HEK293 (cell line): ENCODE data around the gene FBXO5.

Experiments used
- GLIS2 ChIP-seq: fragments of 450-650 bp; formaldehyde crosslinking; IDR thresholded peaks from 2 replicates; pipeline ENCODE4 v1.5.1; 2016; ENCODE audit warnings: missing biosample characterization, missing genetic modification characterization
- KLF10 ChIP-seq: fragments of 450-650 bp; IDR thresholded peaks from 2 replicates; pipeline ENCODE4 v1.5.1; 2018; ENCODE audit warnings: missing biosample characterization, mild to moderate bottlenecking, missing genetic modification characterization
- YY1 ChIP-seq: fragments of 450-650 bp; formaldehyde crosslinking; IDR thresholded peaks from 2 replicates; pipeline ENCODE4 v1.5.1; 2018; ENCODE audit warnings: missing biosample characterization, missing genetic modification characterization
- ZEB2 ChIP-seq: fragments of 450-650 bp; formaldehyde crosslinking; IDR thresholded peaks from 2 replicates; pipeline ENCODE4 v1.5.1; 2016; ENCODE audit warnings: missing biosample characterization, missing genetic modification characterization
- ZNF133 ChIP-seq: fragments of 450-650 bp; formaldehyde crosslinking; IDR thresholded peaks from 2 replicates; pipeline ENCODE4 v1.5.1; 2016; ENCODE audit warnings: missing biosample characterization, missing genetic modification characterization
- ZNF350 ChIP-seq: fragments of 450-650 bp; formaldehyde crosslinking; IDR thresholded peaks from 2 replicates; pipeline ENCODE4 v1.5.0; 2017; ENCODE audit warnings: missing biosample characterization, mild to moderate bottlenecking, missing genetic modification characterization
- ZNF366 ChIP-seq: fragments of 450-650 bp; formaldehyde crosslinking; conservative IDR thresholded peaks from 2 replicates; pipeline ENCODE4 v1.5.1; 2016; ENCODE audit warnings: missing biosample characterization, missing genetic modification characterization
- ZNF629 ChIP-seq: fragments of 450-650 bp; formaldehyde crosslinking; IDR thresholded peaks from 2 replicates; pipeline ENCODE4 v1.5.1; 2017; ENCODE audit warnings: missing biosample characterization, missing genetic modification characterization
- ZNF654 ChIP-seq: fragments of 450-650 bp; formaldehyde crosslinking; IDR thresholded peaks from 2 replicates; pipeline ENCODE4 v1.5.1; 2016; ENCODE audit warnings: low read depth, missing biosample characterization, missing genetic modification characterization
- ZNF660 ChIP-seq: fragments of 450-650 bp; IDR thresholded peaks from 2 replicates; pipeline ENCODE4 v1.5.1; 2018; ENCODE audit warnings: missing biosample characterization, mild to moderate bottlenecking, missing genetic modification characterization
- ZSCAN16 ChIP-seq: fragments of 450-650 bp; formaldehyde crosslinking; IDR thresholded peaks from 2 replicates; pipeline ENCODE4 v1.5.1; 2016; ENCODE audit warnings: missing biosample characterization, missing genetic modification characterization
- ZSCAN30 ChIP-seq: fragments of 450-650 bp; IDR thresholded peaks from 2 replicates; pipeline ENCODE4 v1.5.1; 2018; ENCODE audit warnings: missing biosample characterization, mild to moderate bottlenecking, missing genetic modification characterization, moderate library complexity
- ZXDB ChIP-seq: fragments of 450-650 bp; formaldehyde crosslinking; IDR thresholded peaks from 2 replicates; pipeline ENCODE4 v1.5.1; 2016; ENCODE audit warnings: missing biosample characterization, missing genetic modification characterization
- TF ChIP-seq, protein P1 (sequence below): fragments of 450-650 bp; formaldehyde crosslinking; IDR thresholded peaks from 2 replicates; pipeline ENCODE4 v1.5.1; 2016; ENCODE audit warnings: missing biosample characterization, missing genetic modification characterization
- TF ChIP-seq, protein P2 (sequence below): fragments of 450-650 bp; formaldehyde crosslinking; IDR thresholded peaks from 2 replicates; pipeline ENCODE4 v1.5.1; 2016; ENCODE audit warnings: missing biosample characterization, missing genetic modification characterization
- TF ChIP-seq, protein P3 (sequence below): fragments of 450-650 bp; formaldehyde crosslinking; conservative IDR thresholded peaks from 2 replicates; pipeline ENCODE4 v1.5.1; 2016; ENCODE audit warnings: low read depth, missing biosample characterization, missing genetic modification characterization
- TF ChIP-seq, protein P4 (sequence below): fragments of 450-650 bp; formaldehyde crosslinking; IDR thresholded peaks from 2 replicates; pipeline ENCODE4 v1.5.1; 2016; ENCODE audit warnings: missing biosample characterization, missing genetic modification characterization
- TF ChIP-seq, protein P5 (sequence below): fragments of 450-650 bp; formaldehyde crosslinking; IDR thresholded peaks from 2 replicates; pipeline ENCODE4 v1.5.1; 2016; ENCODE audit warnings: missing biosample characterization, missing genetic modification characterization, low read depth
- TF ChIP-seq, protein P6 (sequence below): fragments of 450-650 bp; formaldehyde crosslinking; IDR thresholded peaks from 2 replicates; pipeline ENCODE4 v1.5.1; 2016; ENCODE audit warnings: missing biosample characterization, missing genetic modification characterization
- TF ChIP-seq, protein P7 (sequence below): fragments of 450-650 bp; formaldehyde crosslinking; IDR thresholded peaks from 2 replicates; pipeline ENCODE4 v1.5.1; 2017; ENCODE audit warnings: missing biosample characterization, mild to moderate bottlenecking, missing genetic modification characterization, moderate library complexity

FBXO5 gene

DNA sequence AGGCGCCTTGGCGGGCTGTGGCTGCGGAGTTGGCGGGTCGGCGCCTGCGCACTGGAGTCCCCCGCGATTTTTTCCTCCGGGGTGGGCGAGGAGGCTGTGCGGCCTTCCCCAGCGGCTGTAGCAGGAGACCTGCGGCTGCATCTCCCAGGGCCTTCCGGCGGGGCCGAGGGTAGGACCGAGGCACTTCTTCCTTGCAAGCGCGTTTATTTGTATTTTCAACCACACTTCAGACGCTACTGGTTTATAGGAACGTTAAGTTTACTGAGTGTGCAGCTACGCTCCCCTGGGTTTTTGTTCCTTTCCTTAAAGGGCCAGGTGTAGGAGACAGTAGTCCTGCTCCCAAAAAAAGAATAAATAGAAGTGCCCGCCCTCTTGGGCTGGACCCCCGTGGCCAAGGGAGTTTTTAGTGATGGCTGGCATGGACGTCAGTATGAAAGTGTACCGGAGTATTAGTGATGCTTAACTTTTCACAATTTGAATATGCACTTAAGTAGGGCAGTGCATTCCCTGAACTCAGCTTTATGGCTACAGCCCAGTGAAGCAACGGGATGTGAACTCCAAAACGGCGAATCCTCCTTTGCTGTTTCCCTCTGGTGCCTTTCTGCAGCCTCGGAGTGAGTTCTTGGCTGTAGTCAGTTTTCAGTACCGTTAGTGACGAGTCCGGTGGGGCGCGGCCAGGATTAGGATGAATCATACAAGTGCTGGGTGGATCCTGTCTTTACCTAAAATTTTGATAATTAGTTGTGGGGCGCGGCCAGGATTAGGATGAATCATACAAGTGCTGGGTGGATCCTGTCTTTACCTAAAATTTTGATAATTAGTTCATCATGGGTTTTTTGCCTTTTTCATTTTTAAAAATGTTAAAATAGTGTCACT is 1.0 kb upstream of the FBXO5 start (continued):
- TF ChIP-seq YY1 (tag by site-specific recombination) (peak; percentile 56; the same call in 1 of the 2 replicates), GLIS2 (tag by site-specific recombination) (peak; percentile 3; the same call in 1 of the 2 replicates), ZNF366 (tag by site-specific recombination) (peak; percentile 82; the same call in 1 of the 2 replicates), ZNF654 (tag by site-specific recombination) (peak; percentile 11; the same call in 1 of the 2 replicates), ZNF660 (tag by site-specific recombination) (peak; percentile 16; the same call in 1 of the 2 replicates), ZXDB (peak; percentile 11; the same call in 1 of the 2 replicates), ZNF629 (0 out of 2 replicates have a peak, but pooled peaks have one; percentile 25), ZNF133 (no peak), ZNF350 (tag by site-specific recombination) (peak; percentile 81; the same call in 1 of the 2 replicates), ZSCAN30 (tag by site-specific recombination) (peak; percentile 10; the same call in 1 of the 2 replicates), KLF10 (tag by site-specific recombination) (peak; percentile 61; the same call in 1 of the 2 replicates), ZSCAN16 (tag by site-specific recombination) (no peak), ZEB2 (tag by site-specific recombination) (no peak)
- TF ChIP-seq, protein P1, sequence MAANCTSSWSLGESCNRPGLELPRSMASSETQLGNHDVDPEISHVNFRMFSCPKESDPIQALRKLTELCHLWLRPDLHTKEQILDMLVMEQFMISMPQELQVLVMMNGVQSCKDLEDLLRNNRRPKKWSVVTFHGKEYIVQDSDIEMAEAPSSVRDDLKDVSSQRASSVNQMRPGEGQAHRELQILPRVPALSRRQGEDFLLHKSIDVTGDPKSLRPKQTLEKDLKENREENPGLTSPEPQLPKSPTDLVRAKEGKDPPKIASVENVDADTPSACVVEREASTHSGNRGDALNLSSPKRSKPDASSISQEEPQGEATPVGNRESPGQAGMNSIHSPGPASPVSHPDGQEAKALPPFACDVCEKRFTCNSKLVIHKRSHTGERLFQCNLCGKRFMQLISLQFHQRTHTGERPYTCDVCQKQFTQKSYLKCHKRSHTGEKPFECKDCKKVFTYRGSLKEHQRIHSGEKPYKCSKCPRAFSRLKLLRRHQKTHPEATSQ (tag by site-specific recombination), result no peak
- TF ChIP-seq, protein P2, sequence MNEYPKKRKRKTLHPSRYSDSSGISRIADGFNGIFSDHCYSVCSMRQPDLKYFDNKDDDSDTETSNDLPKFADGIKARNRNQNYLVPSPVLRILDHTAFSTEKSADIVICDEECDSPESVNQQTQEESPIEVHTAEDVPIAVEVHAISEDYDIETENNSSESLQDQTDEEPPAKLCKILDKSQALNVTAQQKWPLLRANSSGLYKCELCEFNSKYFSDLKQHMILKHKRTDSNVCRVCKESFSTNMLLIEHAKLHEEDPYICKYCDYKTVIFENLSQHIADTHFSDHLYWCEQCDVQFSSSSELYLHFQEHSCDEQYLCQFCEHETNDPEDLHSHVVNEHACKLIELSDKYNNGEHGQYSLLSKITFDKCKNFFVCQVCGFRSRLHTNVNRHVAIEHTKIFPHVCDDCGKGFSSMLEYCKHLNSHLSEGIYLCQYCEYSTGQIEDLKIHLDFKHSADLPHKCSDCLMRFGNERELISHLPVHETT (tag by site-specific recombination), result 0 out of 2 replicates have a peak, but pooled peaks have one; percentile 38
- TF ChIP-seq, protein P3, sequence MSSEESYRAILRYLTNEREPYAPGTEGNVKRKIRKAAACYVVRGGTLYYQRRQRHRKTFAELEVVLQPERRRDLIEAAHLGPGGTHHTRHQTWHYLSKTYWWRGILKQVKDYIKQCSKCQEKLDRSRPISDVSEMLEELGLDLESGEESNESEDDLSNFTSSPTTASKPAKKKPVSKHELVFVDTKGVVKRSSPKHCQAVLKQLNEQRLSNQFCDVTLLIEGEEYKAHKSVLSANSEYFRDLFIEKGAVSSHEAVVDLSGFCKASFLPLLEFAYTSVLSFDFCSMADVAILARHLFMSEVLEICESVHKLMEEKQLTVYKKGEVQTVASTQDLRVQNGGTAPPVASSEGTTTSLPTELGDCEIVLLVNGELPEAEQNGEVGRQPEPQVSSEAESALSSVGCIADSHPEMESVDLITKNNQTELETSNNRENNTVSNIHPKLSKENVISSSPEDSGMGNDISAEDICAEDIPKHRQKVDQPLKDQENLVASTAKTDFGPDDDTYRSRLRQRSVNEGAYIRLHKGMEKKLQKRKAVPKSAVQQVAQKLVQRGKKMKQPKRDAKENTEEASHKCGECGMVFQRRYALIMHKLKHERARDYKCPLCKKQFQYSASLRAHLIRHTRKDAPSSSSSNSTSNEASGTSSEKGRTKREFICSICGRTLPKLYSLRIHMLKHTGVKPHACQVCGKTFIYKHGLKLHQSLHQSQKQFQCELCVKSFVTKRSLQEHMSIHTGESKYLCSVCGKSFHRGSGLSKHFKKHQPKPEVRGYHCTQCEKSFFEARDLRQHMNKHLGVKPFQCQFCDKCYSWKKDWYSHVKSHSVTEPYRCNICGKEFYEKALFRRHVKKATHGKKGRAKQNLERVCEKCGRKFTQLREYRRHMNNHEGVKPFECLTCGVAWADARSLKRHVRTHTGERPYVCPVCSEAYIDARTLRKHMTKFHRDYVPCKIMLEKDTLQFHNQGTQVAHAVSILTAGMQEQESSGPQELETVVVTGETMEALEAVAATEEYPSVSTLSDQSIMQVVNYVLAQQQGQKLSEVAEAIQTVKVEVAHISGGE, result peak; percentile 41
- TF ChIP-seq, protein P4, sequence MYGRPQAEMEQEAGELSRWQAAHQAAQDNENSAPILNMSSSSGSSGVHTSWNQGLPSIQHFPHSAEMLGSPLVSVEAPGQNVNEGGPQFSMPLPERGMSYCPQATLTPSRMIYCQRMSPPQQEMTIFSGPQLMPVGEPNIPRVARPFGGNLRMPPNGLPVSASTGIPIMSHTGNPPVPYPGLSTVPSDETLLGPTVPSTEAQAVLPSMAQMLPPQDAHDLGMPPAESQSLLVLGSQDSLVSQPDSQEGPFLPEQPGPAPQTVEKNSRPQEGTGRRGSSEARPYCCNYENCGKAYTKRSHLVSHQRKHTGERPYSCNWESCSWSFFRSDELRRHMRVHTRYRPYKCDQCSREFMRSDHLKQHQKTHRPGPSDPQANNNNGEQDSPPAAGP (tag by site-specific recombination), result peak; percentile 38; the same call in 1 of the 2 replicates
- TF ChIP-seq, protein P5, sequence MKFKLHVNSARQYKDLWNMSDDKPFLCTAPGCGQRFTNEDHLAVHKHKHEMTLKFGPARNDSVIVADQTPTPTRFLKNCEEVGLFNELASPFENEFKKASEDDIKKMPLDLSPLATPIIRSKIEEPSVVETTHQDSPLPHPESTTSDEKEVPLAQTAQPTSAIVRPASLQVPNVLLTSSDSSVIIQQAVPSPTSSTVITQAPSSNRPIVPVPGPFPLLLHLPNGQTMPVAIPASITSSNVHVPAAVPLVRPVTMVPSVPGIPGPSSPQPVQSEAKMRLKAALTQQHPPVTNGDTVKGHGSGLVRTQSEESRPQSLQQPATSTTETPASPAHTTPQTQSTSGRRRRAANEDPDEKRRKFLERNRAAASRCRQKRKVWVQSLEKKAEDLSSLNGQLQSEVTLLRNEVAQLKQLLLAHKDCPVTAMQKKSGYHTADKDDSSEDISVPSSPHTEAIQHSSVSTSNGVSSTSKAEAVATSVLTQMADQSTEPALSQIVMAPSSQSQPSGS (tag by site-specific recombination), result 0 out of 2 replicates have a peak, but pooled peaks have one; percentile 25
- TF ChIP-seq, protein P6, sequence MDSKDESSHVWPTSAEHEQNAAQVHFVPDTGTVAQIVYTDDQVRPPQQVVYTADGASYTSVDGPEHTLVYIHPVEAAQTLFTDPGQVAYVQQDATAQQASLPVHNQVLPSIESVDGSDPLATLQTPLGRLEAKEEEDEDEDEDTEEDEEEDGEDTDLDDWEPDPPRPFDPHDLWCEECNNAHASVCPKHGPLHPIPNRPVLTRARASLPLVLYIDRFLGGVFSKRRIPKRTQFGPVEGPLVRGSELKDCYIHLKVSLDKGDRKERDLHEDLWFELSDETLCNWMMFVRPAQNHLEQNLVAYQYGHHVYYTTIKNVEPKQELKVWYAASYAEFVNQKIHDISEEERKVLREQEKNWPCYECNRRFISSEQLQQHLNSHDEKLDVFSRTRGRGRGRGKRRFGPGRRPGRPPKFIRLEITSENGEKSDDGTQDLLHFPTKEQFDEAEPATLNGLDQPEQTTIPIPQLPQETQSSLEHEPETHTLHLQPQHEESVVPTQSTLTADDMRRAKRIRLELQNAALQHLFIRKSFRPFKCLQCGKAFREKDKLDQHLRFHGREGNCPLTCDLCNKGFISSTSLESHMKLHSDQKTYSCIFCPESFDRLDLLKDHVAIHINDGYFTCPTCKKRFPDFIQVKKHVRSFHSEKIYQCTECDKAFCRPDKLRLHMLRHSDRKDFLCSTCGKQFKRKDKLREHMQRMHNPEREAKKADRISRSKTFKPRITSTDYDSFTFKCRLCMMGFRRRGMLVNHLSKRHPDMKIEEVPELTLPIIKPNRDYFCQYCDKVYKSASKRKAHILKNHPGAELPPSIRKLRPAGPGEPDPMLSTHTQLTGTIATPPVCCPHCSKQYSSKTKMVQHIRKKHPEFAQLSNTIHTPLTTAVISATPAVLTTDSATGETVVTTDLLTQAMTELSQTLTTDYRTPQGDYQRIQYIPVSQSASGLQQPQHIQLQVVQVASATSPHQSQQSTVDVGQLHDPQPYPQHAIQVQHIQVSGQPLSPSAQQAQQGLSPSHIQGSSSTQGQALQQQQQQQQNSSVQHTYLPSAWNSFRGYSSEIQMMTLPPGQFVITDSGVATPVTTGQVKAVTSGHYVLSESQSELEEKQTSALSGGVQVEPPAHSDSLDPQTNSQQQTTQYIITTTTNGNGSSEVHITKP (tag by site-specific recombination), result peak; percentile 65
- TF ChIP-seq, protein P7, sequence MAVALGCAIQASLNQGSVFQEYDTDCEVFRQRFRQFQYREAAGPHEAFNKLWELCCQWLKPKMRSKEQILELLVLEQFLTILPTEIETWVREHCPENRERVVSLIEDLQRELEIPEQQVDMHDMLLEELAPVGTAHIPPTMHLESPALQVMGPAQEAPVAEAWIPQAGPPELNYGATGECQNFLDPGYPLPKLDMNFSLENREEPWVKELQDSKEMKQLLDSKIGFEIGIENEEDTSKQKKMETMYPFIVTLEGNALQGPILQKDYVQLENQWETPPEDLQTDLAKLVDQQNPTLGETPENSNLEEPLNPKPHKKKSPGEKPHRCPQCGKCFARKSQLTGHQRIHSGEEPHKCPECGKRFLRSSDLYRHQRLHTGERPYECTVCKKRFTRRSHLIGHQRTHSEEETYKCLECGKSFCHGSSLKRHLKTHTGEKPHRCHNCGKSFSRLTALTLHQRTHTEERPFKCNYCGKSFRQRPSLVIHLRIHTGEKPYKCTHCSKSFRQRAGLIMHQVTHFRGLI (tag by site-specific recombination), result peak; percentile 79; the same call in 1 of the 2 replicates
